Head of caudate nucleus (tissue), 42 donors: ENCODE measurements around the gene DOK5.
A peak's percentile ranks its signal among the peaks of the same experiment; 100 is the strongest.

Experiments
- DNase-seq, 42 donors: peaks; one replicate each; pipeline versions ENCODE4 v3.0.0 to v3.0.0-alpha.2; 2020 to 2021; ENCODE audit warnings: mixed read lengths in 7 of 42
- intact Hi-C: fragments of 100-400 bp; cut with DNase I; formaldehyde crosslinking; loops from one replicate; pipeline ENCODE4 v1.15.0; 2022

DOK5 gene

GRCh38 chr20:54654450-54654849, 179.1 kb downstream of the DOK5 start:
- DNase-seq: peak in 7 of 42 donors; percentile 7 to 31 (median 18)
- intact Hi-C loops: no loop called here

- intact Hi-C loops: no loop called here
- no peak for DNase-seq
Measured at GRCh38 chr20:54657268-54657826, 182.0 kb downstream of the DOK5 start.

- no peak for DNase-seq
- intact Hi-C loops: no loop called here
Measured at GRCh38 chr20:54658525-54658924, 183.1 kb downstream of the DOK5 start.

- intact Hi-C loops: no loop called here
- DNase-seq: no peak
Measured at GRCh38 chr20:54661265-54661664, 185.9 kb downstream of the DOK5 start.

GRCh38 chr20:54661880-54662465, 186.6 kb downstream of the DOK5 start:
- no peak for DNase-seq
- intact Hi-C loops: no loop called here

- intact Hi-C loops: no loop called here
- no peak for DNase-seq
Measured at GRCh38 chr20:54665812-54666211, 190.4 kb downstream of the DOK5 start.

GRCh38 chr20:54668271-54669039, 193.1 kb downstream of the DOK5 start:
- intact Hi-C loops: no loop called here
- peak in 7 of 42 donors; percentile 11 to 32 (median 14) for DNase-seq

- intact Hi-C loops: no loop called here
- no peak for DNase-seq
Measured at GRCh38 chr20:54669040-54669363, 193.6 kb downstream of the DOK5 start.

- no peak for DNase-seq
- intact Hi-C loops: no loop called here
Measured at GRCh38 chr20:54678253-54678652, 202.9 kb downstream of the DOK5 start.

GRCh38 chr20:54680439-54680838, 205.0 kb downstream of the DOK5 start:
- no peak for DNase-seq
- intact Hi-C loops: no loop called here

GRCh38 chr20:54680872-54681619, 205.7 kb downstream of the DOK5 start:
- intact Hi-C loops: no loop called here

GRCh38 chr20:54681869-54682268, 206.5 kb downstream of the DOK5 start:
- DNase-seq: no peak
- intact Hi-C loops: no loop called here

More at GRCh38 chr20:54680872-54681619, 205.7 kb downstream of the DOK5 start:
- DNase-seq: peak in 29 of 42 donors; percentile 2 to 65 (median 25)

- intact Hi-C loops: no loop called here
- DNase-seq: no peak
Measured at GRCh38 chr20:54688476-54688875, 213.1 kb downstream of the DOK5 start.

- DNase-seq: no peak
- intact Hi-C loops: no loop called here
Measured at GRCh38 chr20:54690323-54690722, 214.9 kb downstream of the DOK5 start.

GRCh38 chr20:54691327-54691726, 215.9 kb downstream of the DOK5 start:
- intact Hi-C loops: no loop called here
- DNase-seq: no peak

GRCh38 chr20:54692168-54692887, 216.9 kb downstream of the DOK5 start:
- intact Hi-C loops: no loop called here
- DNase-seq: no peak

- no peak for DNase-seq
- intact Hi-C loops: no loop called here
Measured at GRCh38 chr20:54694516-54694915, 219.1 kb downstream of the DOK5 start.

- DNase-seq: no peak
- intact Hi-C loops: no loop called here
Measured at GRCh38 chr20:54698373-54698772, 223.0 kb downstream of the DOK5 start.
